ENCODE results near the gene PRR29. TPM values are rescaled to one million over a fixed set of nuclear protein-coding genes. Genes with fewer than 3 reads are reported as not detected.

PRR29 gene
- total RNA-seq, 6 experiments from 2014 or later: 0.17 to 0.27 (median 0.19) TPM; not detected in 3

GRCh38 chr17:63996430-63997182 lies 1.5 kb upstream of the PRR29 start:
- no peak for TF ChIP-seq CTCF (IDR thresholded peaks at IDR 0.05)
- H3K27me3 Mint-ChIP-seq (ENCODE audit: insufficient read depth): peaks cover 49% of the 10 kb centered on the region

GRCh38 chr17:63997341-63998048 lies 656 bp upstream of the PRR29 start:
- Mint-ChIP-seq H3K27me3 (ENCODE audit: insufficient read depth) (peaks cover 41% of the 10 kb centered on the region), H3K4me3 (peak overlapping the region; percentile 75; the same call in 1 of the 2 replicates), H3K27ac (no peak overlapping the region), H3K4me1 (ENCODE audit: low read depth) (no peaks in the 10 kb centered on the region), H3K9me3 (no peaks in the 10 kb centered on the region), H3K36me3 (ENCODE audit: low read depth) (no peaks in the 10 kb centered on the region)
- DNase-seq: no peak
- no peak for TF ChIP-seq CTCF (IDR thresholded peaks at IDR 0.05)

More at GRCh38 chr17:63996430-63997182, 1.5 kb upstream of the PRR29 start:
- H3K9me3 Mint-ChIP-seq: no peaks in the 10 kb centered on the region
- no peak overlapping the region for H3K27ac Mint-ChIP-seq
- no peaks in the 10 kb centered on the region for H3K36me3 Mint-ChIP-seq (ENCODE audit: low read depth)
- no peaks in the 10 kb centered on the region for H3K4me1 Mint-ChIP-seq (ENCODE audit: low read depth)
- H3K4me3 Mint-ChIP-seq: no peak overlapping the region
- DNase-seq: no peak

- Mint-ChIP-seq H3K27ac (no peak overlapping the region), H3K9me3 (no peaks in the 10 kb centered on the region), H3K36me3 (ENCODE audit: low read depth) (no peaks in the 10 kb centered on the region), H3K4me3 (peak overlapping the region; percentile 39), H3K4me1 (ENCODE audit: low read depth) (no peaks in the 10 kb centered on the region), H3K27me3 (ENCODE audit: insufficient read depth) (peaks cover 38% of the 10 kb centered on the region)
- TF ChIP-seq CTCF (IDR thresholded peaks at IDR 0.05): no peak
- no peak for DNase-seq
Observed at GRCh38 chr17:63998721-63999679, 849 bp downstream of the PRR29 start.

GRCh38 chr17:63999680-64000531 lies 1.8 kb downstream of the PRR29 start:
- H3K4me3 Mint-ChIP-seq: no peak overlapping the region
- H3K9me3 Mint-ChIP-seq: no peaks in the 10 kb centered on the region
- H3K27me3 Mint-ChIP-seq (ENCODE audit: insufficient read depth): peaks cover 32% of the 10 kb centered on the region
- H3K4me1 Mint-ChIP-seq (ENCODE audit: low read depth): peaks cover 2% of the 10 kb centered on the region; the same call in 1 of the 2 replicates
- no peaks in the 10 kb centered on the region for H3K36me3 Mint-ChIP-seq (ENCODE audit: low read depth)
- H3K27ac Mint-ChIP-seq: no peak overlapping the region
- no peak for DNase-seq
- no peak for TF ChIP-seq CTCF (IDR thresholded peaks at IDR 0.05)
